Measurements from ENCODE around the gene RPA3.

DNA sequence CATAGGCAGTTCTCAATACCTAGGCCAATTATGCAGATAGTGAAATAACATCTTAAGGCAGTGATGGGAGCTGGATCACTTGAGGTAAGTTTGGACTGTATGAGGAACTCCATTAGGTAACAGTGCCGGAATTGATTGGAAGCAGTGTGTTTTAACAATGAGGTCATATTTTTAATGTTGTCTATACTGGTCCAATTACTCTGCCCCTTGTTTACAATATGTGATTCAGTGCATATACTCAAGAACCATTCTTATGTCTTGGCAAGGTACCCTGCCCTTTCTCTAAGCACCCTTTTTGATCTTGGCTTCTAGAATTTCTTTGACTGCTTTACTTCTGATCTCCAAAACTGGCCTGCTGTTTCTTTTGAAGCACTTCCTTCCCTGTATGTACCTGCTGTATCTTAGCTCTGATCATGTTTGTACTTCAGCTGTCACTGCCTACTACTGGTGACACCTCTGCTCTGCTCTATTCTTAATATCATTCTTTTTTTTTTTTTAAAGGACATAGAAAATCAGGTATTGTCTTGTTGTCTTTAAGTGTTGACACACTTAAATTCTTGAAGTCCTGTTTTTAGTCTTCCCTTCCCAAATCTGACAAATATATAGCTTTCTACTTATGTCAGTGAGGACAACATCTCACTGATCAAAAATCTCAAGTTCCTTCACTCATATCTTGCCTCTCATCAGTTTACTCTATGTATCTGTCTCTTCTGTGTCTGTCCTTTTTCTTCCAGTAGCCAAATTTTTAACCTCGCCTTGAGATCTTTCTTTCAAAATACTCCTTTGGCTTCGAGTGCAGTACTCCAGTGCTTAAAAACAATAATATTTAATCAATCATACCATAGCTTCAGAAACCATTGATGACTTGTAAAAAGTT, 46.4 kb upstream of the RPA3 start:
- no peak for TF ChIP-seq HCFC1 (IDR thresholded peaks at IDR 0.05; ENCODE audit: low read depth, low read length)
- no peak for TF ChIP-seq ESRRA (IDR thresholded peaks at IDR 0.05; ENCODE audit: borderline replicate concordance, low read depth)
